Endothelial cell (in vitro differentiated cells): ENCODE results near the gene ABCA1. TPM values are rescaled to one million over a fixed set of nuclear protein-coding genes. Genes with fewer than 3 reads are reported as not detected.

Source experiments
- DNase-seq: peaks from one replicate; pipeline ENCODE4 v3.0.0; 2021; ENCODE audit warnings: low spot score
- H3K27ac Mint-ChIP-seq: one replicate; pipeline ENCODE4 v1.8.0; 2021; ENCODE audit warnings: mixed read lengths, inconsistent platforms; ENCODE audit not compliant: unreplicated experiment
- H3K27me3 Mint-ChIP-seq: one replicate; pipeline ENCODE4 v1.8.0; 2021; ENCODE audit warnings: mild to moderate bottlenecking, moderate library complexity, mixed read lengths, inconsistent platforms; ENCODE audit not compliant: unreplicated experiment
- H3K36me3 Mint-ChIP-seq: one replicate; pipeline ENCODE4 v1.8.0; 2021; ENCODE audit warnings: mild to moderate bottlenecking, low read depth, mixed read lengths, inconsistent platforms; ENCODE audit not compliant: unreplicated experiment
- H3K4me1 Mint-ChIP-seq: one replicate; pipeline ENCODE4 v1.8.0; 2021; ENCODE audit warnings: mild to moderate bottlenecking, mixed read lengths, inconsistent platforms; ENCODE audit not compliant: unreplicated experiment
- H3K4me3 Mint-ChIP-seq: one replicate; pipeline ENCODE4 v1.8.0; 2021; ENCODE audit warnings: mild to moderate bottlenecking, mixed read lengths, inconsistent platforms; ENCODE audit not compliant: unreplicated experiment
- H3K9me3 Mint-ChIP-seq: one replicate; pipeline ENCODE4 v1.8.0; 2021; ENCODE audit warnings: mixed read lengths, inconsistent platforms; ENCODE audit not compliant: unreplicated experiment
- total RNA-seq: library from RNA; stranded (reverse); fragmentation: NEBNext Ultra II Directional; extraction: Animal tissue kit (Norgen Biotek cat#: 25700); gene quantifications from one replicate; pipeline ENCODE4 v1.2.1, GENCODE V29; 2021; ENCODE audit not compliant: unreplicated experiment
- TF ChIP-seq, protein P1 (sequence below): fragments of 200-600 bp; sonication (generic); IDR thresholded peaks from one replicate; pipeline ENCODE4 v1.5.0; 2021; ENCODE audit warnings: antibody characterized with exemption; ENCODE audit not compliant: unreplicated experiment

Gene ABCA1
- total RNA-seq, 1 donor from 2014 or later: 171 TPM

- Mint-ChIP-seq H3K27me3 (peaks cover 6% of the 10 kb centered on the region), H3K4me1 (peaks cover 33% of the 10 kb centered on the region), H3K36me3 (peaks cover 87% of the 10 kb centered on the region), H3K27ac (no peak overlapping the region), H3K4me3 (no peak overlapping the region), H3K9me3 (no peaks in the 10 kb centered on the region)
- TF ChIP-seq, protein P1, sequence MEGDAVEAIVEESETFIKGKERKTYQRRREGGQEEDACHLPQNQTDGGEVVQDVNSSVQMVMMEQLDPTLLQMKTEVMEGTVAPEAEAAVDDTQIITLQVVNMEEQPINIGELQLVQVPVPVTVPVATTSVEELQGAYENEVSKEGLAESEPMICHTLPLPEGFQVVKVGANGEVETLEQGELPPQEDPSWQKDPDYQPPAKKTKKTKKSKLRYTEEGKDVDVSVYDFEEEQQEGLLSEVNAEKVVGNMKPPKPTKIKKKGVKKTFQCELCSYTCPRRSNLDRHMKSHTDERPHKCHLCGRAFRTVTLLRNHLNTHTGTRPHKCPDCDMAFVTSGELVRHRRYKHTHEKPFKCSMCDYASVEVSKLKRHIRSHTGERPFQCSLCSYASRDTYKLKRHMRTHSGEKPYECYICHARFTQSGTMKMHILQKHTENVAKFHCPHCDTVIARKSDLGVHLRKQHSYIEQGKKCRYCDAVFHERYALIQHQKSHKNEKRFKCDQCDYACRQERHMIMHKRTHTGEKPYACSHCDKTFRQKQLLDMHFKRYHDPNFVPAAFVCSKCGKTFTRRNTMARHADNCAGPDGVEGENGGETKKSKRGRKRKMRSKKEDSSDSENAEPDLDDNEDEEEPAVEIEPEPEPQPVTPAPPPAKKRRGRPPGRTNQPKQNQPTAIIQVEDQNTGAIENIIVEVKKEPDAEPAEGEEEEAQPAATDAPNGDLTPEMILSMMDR: no peak
- no peak for DNase-seq
These were observed 44.8 kb downstream of the ABCA1 start for GRCh38 chr9:104883169-104883568.

GRCh38 chr9:104882566-104882965 lies 45.4 kb downstream of the ABCA1 start:
- Mint-ChIP-seq H3K9me3 (no peaks in the 10 kb centered on the region), H3K4me3 (no peak overlapping the region), H3K27me3 (peaks cover 9% of the 10 kb centered on the region), H3K4me1 (peaks cover 33% of the 10 kb centered on the region), H3K27ac (no peak overlapping the region), H3K36me3 (peaks cover 87% of the 10 kb centered on the region)
- TF ChIP-seq, protein P1: no peak
- no peak for DNase-seq

DNA sequence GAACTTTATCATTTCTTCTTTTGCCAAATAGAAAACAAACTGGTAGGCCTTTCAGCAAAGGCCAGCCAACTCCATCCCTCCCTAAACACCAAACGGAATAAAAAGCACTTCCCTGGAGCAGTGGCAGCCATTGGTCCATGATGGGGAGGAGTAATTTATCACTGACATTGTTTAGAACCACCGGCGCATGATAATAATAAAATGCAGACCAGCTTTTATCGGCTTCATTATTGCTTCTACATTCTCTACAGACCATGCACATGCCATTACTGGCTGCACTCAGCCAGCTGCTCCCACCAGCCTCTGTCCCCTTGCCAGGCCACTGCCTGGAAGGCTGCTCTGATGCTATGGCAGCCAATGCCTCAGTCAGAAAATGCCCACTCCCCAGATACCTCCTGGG lies 45.9 kb downstream of the ABCA1 start:
- H3K27me3 Mint-ChIP-seq: peaks cover 10% of the 10 kb centered on the region
- peaks cover 84% of the 10 kb centered on the region for H3K36me3 Mint-ChIP-seq
- TF ChIP-seq, protein P1: no peak
- no peak overlapping the region for H3K27ac Mint-ChIP-seq
- DNase-seq: no peak
- H3K9me3 Mint-ChIP-seq: no peaks in the 10 kb centered on the region
- peaks cover 33% of the 10 kb centered on the region for H3K4me1 Mint-ChIP-seq
- H3K4me3 Mint-ChIP-seq: no peak overlapping the region

DNA sequence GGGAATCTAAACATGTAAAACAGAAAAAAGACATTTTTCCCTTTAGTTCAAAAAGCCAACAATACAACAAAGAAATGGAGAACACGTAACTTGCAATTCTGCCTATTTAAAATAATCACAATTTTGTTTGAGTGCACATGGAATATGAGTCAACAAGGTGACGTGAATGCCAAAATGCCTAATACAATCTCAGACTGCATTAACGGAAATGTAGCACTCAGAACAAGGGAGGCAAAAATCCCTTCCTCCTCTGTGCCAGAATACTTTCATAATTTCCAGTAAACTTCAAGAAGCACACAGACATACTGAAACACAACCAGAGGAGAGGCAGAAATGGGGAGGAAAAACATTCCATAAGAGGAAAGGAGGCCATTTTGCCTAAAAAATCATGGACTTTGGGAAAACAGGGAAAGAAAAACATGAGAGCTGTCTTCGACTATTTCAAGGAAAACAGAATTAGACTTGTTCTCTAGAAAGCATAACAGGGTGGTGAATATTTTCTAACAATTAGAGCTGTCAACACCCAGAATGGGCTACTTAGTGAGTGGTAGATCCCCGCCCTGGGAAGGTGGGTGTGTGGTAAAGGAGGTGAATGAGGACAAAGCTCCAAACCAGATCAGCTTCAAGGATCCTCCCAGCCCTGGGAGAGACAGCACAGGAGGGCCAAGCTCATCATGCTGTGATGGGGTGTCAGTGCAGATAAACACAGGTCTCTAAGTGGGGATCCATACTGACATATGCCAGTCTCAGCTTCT lies 48.2 kb downstream of the ABCA1 start:
- H3K27me3 Mint-ChIP-seq: peaks cover 16% of the 10 kb centered on the region
- peak overlapping the region; percentile 1 for H3K4me3 Mint-ChIP-seq
- TF ChIP-seq, protein P1: no peak
- DNase-seq: no peak
- H3K36me3 Mint-ChIP-seq: peaks cover 76% of the 10 kb centered on the region
- H3K9me3 Mint-ChIP-seq: no peaks in the 10 kb centered on the region
- H3K27ac Mint-ChIP-seq: peak overlapping the region; percentile 16
- H3K4me1 Mint-ChIP-seq: peaks cover 20% of the 10 kb centered on the region

GRCh38 chr9:104876587-104876986 lies 51.4 kb downstream of the ABCA1 start:
- Mint-ChIP-seq H3K4me1 (peaks cover 28% of the 10 kb centered on the region), H3K4me3 (peak overlapping the region; percentile 68), H3K9me3 (no peaks in the 10 kb centered on the region), H3K27me3 (peaks cover 12% of the 10 kb centered on the region), H3K27ac (no peak overlapping the region), H3K36me3 (peaks cover 57% of the 10 kb centered on the region)
- TF ChIP-seq, protein P1: no peak
- DNase-seq: no peak
